ENCODE data around the gene NTM.

NTM gene

GRCh38 chr11:131850507-131850906 lies 480.1 kb downstream of the NTM start:
- DNase-seq: no peak

DNA sequence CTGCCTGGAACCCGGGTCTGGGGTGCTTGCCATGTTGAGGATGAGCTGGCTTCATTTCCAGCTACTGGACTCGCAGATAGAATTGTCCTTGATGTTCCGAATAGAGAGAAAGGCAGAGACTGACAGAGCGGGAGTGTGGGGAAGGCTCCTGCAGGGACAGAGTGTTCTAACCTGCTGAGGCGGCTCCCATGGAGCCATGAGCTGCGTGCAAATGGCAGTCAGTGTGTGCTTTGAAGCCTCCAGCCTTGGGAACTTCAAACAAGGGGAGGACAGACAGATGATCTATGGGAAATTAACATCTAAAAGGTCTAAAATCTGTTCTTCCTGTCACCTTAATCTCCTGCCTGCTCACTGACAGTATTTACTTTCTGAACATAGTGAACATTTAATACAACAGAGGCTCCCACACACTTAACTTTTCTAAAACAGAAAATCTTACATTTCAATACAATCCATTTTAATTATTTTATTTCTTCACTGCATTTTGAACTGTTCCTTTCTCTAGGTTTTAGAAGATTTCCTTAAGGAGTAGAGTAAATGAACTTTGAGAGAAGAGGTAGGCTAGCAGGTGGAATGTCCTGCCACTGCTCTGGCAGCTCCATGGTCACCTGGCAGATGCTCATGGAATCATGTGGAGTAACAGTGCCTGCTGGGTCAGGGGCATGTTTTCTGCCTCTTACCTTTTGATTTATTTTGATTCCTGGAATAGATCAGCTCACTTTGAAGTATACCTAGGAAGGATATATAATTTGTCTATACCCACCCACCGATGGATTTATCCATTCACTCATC lies 481.7 kb downstream of the NTM start:
- DNase-seq: no peak

GRCh38 chr11:131852757-131853156 lies 482.3 kb downstream of the NTM start:
- DNase-seq: no peak

GRCh38 chr11:131854391-131854790 lies 484.0 kb downstream of the NTM start:
- no peak for DNase-seq

DNA sequence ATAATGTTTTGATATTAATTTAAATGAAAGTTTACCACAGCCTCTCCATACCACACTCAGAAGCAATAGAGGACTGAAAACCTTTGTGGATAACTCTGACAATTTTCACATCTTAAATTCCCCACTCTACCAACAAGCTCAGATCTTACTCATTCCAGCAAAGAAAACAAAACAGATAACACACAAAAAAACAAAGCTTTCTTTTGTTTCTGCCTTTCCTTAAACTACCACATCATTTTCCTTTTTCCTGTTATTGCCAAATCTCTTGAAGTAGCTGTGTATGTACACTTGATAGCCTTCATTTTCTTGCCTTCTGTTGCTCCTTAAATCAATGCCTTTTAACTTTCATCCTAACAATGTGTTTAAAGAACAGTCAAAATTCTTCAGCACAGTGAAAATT lies 484.9 kb downstream of the NTM start:
- no peak for DNase-seq

GRCh38 chr11:131857246-131857645 lies 486.8 kb downstream of the NTM start:
- no peak for DNase-seq

DNA sequence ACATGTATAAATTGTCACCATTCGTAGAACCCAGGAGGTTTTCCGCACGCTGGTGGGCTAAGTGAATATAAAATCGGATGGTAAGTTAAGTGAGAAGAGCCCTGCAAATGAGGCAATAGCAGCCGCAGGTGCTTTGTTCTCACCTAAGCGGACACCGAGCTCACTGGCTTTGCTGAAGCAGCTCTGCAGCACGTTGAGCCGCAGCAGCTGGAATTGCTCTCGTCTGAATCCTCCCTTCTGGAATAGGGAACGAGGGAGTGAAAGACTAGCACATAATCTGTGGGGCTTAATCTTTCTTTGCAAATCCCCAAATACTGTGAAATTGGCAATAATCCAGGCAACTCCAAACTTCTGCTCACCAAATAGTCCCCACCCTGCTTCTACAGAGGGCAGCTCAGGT lies 488.1 kb downstream of the NTM start:
- DNase-seq: no peak

- DNase-seq: no peak
Observed at GRCh38 chr11:131859538-131860210, 489.3 kb downstream of the NTM start.

DNA sequence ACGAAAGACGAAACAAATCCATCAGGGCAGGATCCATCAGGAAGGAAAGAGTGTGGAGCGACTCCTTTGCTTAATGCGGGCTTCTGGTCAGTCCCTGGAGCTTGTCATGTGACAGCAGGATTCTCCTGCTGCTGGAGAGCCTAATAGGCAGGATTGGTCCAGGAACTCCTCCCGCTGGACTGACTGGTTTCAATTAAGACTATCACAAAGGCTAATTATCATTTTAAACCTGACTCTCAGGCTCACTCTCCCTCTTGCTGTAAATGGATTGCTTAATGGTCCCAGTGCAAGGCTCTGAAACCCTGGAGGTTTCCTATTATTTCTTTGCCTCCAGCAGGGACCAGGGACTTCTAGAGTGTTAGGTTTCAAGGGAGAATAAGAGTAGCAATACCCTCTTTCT lies 493.8 kb downstream of the NTM start:
- DNase-seq: no peak

DNA sequence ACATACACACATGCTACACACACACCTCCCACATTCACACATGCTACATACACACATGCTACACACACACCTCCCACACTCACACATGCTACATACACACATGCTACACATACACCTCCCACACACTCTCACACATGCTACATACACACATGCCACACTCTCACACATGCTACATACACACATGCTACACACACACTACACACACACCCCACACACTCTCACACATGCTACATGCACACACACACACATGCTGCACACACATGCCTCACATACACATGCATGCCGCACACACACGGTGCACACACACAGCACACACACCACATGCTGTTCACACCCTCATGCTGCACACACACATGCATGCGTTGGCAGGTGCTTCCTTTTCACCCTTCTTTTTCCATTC lies 495.4 kb downstream of the NTM start:
- no peak for DNase-seq

- no peak for DNase-seq
Observed at GRCh38 chr11:131866535-131867400, 496.4 kb downstream of the NTM start.

- DNase-seq: no peak
Observed at GRCh38 chr11:131867457-131868257, 497.2 kb downstream of the NTM start.

- no peak for DNase-seq
Observed at GRCh38 chr11:131868629-131869507, 498.5 kb downstream of the NTM start.

DNA sequence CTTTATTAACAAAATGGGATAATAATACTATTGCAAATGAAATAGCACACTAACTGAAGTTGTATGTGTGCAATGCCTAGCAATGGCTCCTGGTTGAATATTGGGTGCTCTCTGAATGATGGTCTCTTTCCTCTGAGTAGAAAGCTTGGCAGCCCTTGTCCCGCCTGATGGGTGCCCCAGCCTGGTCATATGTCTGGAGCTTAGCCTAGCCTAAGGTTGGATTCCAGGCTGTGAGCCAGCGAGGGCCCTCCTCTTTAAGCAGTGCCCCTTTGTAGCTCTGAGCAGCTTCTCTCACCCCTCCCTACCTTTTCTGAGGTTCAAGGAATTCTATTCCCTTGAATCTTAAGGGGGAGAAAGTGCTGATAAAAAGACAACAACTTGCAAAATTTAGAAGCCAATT lies 499.9 kb downstream of the NTM start:
- no peak for DNase-seq

GRCh38 chr11:131871006-131871405 lies 500.6 kb downstream of the NTM start:
- no peak for DNase-seq

DNA sequence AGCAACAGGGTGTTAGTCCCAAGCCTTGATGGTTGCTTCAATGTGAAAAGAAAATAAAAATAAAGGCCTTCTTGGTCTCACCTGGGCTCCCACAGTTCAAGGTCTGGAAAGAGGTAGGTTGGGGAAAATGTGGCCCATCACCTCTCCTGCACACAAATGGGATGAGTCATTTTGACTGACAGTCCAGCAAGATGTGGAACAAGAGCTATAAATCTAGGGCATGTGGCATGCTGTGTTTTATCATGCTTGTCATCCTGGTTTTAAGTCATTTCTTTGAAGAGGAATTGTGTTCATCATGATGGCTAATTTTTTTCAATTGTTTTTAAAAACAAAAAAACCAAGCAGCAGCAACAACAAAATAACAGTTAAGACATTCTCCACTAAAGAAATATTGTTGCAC lies 503.7 kb downstream of the NTM start:
- no peak for DNase-seq

GRCh38 chr11:131875611-131876010 lies 505.2 kb downstream of the NTM start:
- no peak for DNase-seq

GRCh38 chr11:131877246-131877942 lies 507.0 kb downstream of the NTM start:
- no peak for DNase-seq

DNA sequence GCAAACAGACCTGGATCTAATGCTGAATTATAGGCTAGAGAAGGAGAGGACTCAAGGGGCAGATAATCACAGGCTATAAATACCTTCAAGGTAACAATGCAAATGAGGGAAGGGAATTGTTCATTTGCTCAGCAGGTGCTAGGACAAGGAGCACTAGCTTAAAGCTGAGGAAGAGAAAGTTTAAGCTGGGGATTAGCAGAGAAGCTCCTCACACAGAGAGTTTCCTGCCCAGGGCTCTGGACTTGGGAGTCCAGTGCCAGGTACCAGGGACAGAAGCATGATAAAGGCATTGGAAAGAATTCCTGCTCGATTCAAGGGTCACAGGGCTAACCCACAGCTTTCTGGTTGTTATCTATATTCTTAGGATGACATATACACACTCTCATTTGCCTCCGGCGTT lies 509.9 kb downstream of the NTM start:
- DNase-seq: no peak

- no peak for DNase-seq
Observed at GRCh38 chr11:131880976-131881375, 510.6 kb downstream of the NTM start.

GRCh38 chr11:131883332-131883731 lies 512.9 kb downstream of the NTM start:
- DNase-seq: no peak

Data from activated T-cell treated with anti-CD3 and anti-CD28 coated beads, Interleukin-2, amount 50 U/mL, for 1 hour (primary cell).